DND-41 (cell line): ENCODE data around the gene KCNK15.

Experiments
- ATAC-seq: fragments of 200-7000 bp; cut with Tn5 transposase; 3 replicates; pipeline ENCODE4 v1.9.1; 2021; ENCODE audit warnings: low read depth; ENCODE audit not compliant: insufficient read depth
- DNase-seq: peaks from one replicate; pipeline ENCODE4 v3.0.0-alpha.2; 2020
- H2AFZ ChIP-seq: 2 replicates; pipeline ENCODE4 v1.6.0; 2012; ENCODE audit warnings: low read depth, low read length
- H3K27ac ChIP-seq: 2 replicates; pipeline ENCODE4 v1.5.1; 2012; ENCODE audit warnings: low read length, inconsistent platforms
- H3K27me3 ChIP-seq: fragments of 200-600 bp; sonication (generic); 2 replicates; pipeline ENCODE4 v1.6.0; 2012; ENCODE audit warnings: low read length, mild to moderate bottlenecking, inconsistent platforms; ENCODE audit not compliant: insufficient read depth, poor library complexity
- H3K36me3 ChIP-seq: 2 replicates; pipeline ENCODE4 v1.5.1; 2012; ENCODE audit warnings: low read length, inconsistent platforms; ENCODE audit not compliant: insufficient read depth
- H3K4me1 ChIP-seq: 2 replicates; pipeline ENCODE4 v1.5.1; 2012; ENCODE audit warnings: mild to moderate bottlenecking, low read length; ENCODE audit not compliant: insufficient read depth
- H3K4me2 ChIP-seq: 2 replicates; pipeline ENCODE4 v1.6.0; 2012; ENCODE audit warnings: mild to moderate bottlenecking, moderate library complexity, low read length, inconsistent platforms; ENCODE audit not compliant: insufficient read depth
- H3K4me3 ChIP-seq, 2 experiments: fragments of 200-600 bp in 1 of 2; shearing (Covaris generic) in 1 of 2; 2 replicates each; pipeline ENCODE4 v1.5.1; 2012 to 2016; ENCODE audit warnings: inconsistent platforms in 2 of 2, low read length in 2 of 2, mild to moderate bottlenecking in 2 of 2, low read depth in 1 of 2, moderate library complexity in 1 of 2
- H3K79me2 ChIP-seq: 2 replicates; pipeline ENCODE4 v1.6.0; 2012; ENCODE audit warnings: low read length, inconsistent platforms; ENCODE audit not compliant: insufficient read depth
- H3K9ac ChIP-seq: 2 replicates; pipeline ENCODE4 v1.6.0; 2012; ENCODE audit warnings: low read depth, mild to moderate bottlenecking, inconsistent platforms, low read length, moderate library complexity
- H3K9me3 ChIP-seq: 2 replicates; pipeline ENCODE4 v1.5.1; 2012; ENCODE audit warnings: low read length, moderate library complexity, mild to moderate bottlenecking, inconsistent platforms; ENCODE audit not compliant: insufficient read depth, severe bottlenecking
- H4K20me1 ChIP-seq: 2 replicates; pipeline ENCODE4 v1.6.0; 2012; ENCODE audit warnings: low read length; ENCODE audit not compliant: insufficient read depth
- EZH2 ChIP-seq: IDR thresholded peaks from 3 replicates; pipeline ENCODE4 v1.6.1; 2012; ENCODE audit warnings: borderline replicate concordance, low read depth, mild to moderate bottlenecking, moderate library complexity, low read length, inconsistent platforms; ENCODE audit not compliant: severe bottlenecking
- TF ChIP-seq, protein P1 (sequence below): IDR thresholded peaks from 2 replicates; pipeline ENCODE4 v1.5.1; 2012; ENCODE audit warnings: borderline replicate concordance, low read length, moderate library complexity, mild to moderate bottlenecking; ENCODE audit not compliant: poor library complexity, severe bottlenecking; ENCODE audit errors: extremely low read depth

Gene KCNK15

DNA sequence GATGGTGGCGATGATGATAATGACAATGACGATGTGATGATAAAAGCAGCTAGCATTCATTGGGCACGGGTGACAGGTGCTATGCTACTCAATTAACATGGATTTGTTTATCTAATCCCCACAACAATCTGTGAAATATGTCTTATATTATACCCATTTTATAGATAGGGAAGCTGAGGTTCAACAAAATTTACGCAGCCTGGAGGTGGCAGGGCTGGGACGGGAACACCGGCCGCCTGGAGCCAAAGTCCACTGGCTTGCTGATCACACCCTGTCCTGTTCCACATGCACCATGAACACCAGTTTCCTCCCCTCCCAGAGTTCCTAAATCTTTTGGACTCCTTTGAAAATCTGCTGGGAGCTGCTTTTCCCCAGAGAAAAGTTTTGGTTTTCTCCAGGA lies 41.6 kb downstream of the KCNK15 start:
- DNase-seq (no peak), ATAC-seq (no peak)
- H3K4me1 ChIP-seq: no peaks in the 10 kb centered on the region
- H3K27ac ChIP-seq: no peak overlapping the region
- H3K4me2 ChIP-seq: no peak overlapping the region
- peaks cover 18% of the 10 kb centered on the region; the same call in 1 of the 2 replicates for H4K20me1 ChIP-seq
- no peaks in the 10 kb centered on the region for H3K36me3 ChIP-seq
- TF ChIP-seq, protein P1, sequence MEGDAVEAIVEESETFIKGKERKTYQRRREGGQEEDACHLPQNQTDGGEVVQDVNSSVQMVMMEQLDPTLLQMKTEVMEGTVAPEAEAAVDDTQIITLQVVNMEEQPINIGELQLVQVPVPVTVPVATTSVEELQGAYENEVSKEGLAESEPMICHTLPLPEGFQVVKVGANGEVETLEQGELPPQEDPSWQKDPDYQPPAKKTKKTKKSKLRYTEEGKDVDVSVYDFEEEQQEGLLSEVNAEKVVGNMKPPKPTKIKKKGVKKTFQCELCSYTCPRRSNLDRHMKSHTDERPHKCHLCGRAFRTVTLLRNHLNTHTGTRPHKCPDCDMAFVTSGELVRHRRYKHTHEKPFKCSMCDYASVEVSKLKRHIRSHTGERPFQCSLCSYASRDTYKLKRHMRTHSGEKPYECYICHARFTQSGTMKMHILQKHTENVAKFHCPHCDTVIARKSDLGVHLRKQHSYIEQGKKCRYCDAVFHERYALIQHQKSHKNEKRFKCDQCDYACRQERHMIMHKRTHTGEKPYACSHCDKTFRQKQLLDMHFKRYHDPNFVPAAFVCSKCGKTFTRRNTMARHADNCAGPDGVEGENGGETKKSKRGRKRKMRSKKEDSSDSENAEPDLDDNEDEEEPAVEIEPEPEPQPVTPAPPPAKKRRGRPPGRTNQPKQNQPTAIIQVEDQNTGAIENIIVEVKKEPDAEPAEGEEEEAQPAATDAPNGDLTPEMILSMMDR: no peak
- no peak for TF ChIP-seq EZH2
- peaks cover 5% of the 10 kb centered on the region for H3K27me3 ChIP-seq
- no peak overlapping the region for H3K4me3 ChIP-seq
- no peak overlapping the region for H2AFZ ChIP-seq
- H3K9ac ChIP-seq: no peak overlapping the region
- no peaks in the 10 kb centered on the region for H3K9me3 ChIP-seq
- H3K79me2 ChIP-seq: no peaks in the 10 kb centered on the region

DNA sequence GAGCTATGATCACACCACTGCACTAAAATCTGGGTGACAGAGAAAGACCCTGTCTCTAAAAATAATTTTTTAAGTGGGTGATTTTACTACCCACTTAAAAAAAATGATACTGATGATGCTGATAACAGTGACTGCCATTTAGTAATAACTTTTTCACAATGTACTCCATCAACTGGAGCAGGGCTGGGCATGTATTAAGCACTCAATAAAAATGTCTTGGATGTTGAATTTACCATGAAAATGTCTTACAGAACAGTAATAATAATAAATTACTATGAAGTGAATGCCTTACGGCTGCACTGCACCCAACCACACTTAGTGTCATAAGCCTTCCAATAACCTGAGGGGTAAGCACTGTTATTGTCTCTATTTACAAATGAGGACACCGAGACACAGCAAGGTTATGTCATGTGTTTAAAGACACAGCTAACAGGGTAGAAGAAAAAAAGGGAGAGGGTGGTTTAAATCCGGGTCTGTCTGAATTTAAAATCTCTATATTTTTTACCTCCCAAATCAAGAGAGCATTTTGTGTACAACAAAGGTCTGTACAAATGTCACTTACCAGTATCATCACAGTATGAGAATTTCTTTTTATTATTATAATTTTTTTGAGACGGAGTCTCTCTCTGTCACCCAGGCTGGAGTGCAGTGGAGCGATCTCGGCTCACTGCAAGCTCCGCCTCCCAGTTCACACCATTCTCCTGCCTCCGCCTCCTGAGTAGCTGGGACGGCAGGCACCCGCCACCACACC lies 43.2 kb downstream of the KCNK15 start:
- Histone ChIP-seq H3K9me3 (no peaks in the 10 kb centered on the region), H3K9ac (no peak overlapping the region), H3K4me2 (no peak overlapping the region), H2AFZ (no peak overlapping the region), H3K4me3 (no peak overlapping the region), H3K27ac (no peak overlapping the region), H3K27me3 (peaks cover 5% of the 10 kb centered on the region), H3K79me2 (no peaks in the 10 kb centered on the region), H3K36me3 (no peaks in the 10 kb centered on the region), H3K4me1 (no peaks in the 10 kb centered on the region), H4K20me1 (peaks cover 18% of the 10 kb centered on the region; the same call in 1 of the 2 replicates)
- no peak for ATAC-seq
- TF ChIP-seq EZH2: no peak
- TF ChIP-seq, protein P1: no peak
- DNase-seq: no peak

DNA sequence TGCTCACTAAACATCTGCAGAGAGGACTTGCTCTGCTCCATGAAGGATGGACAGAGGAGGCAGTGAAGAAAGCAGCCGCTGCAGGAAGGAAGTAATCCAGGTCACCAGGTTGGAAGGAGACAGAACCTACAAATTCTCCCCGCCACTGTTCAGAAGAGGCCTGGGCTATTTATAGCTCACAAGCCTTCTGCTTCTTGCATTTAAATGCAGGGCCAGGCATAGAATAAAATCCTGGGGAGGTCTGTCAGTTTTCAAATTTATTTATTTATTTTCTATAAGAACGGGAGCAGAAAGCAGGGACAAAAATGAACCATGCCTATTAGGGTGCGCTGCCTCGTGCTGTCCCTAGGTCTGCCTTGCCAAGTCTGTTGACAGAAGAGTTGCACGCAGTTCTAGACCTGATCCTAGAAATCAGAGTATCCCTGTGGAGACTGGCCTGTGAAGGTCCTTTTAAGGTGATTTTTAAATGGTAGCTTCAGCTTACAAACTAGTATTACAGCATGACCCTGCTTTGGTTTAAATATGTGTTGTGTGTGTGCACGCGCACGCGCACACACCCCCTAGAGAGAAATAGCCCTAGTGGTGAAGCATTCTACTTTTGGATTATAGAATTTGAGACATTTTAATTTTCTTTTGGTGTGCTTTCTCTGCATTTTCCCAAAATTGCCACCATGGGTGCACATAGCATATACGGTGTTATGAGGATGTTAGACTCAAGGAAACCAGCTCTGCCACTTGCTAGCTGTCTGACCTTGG lies 45.2 kb downstream of the KCNK15 start:
- DNase-seq: no peak
- TF ChIP-seq EZH2: no peak
- TF ChIP-seq, protein P1: no peak

More for the DNA sequence above, 45.2 kb downstream of the KCNK15 start:
- Histone ChIP-seq H3K9me3 (no peaks in the 10 kb centered on the region), H3K9ac (no peak overlapping the region), H3K4me3 (no peak overlapping the region), H3K36me3 (no peaks in the 10 kb centered on the region), H4K20me1 (peaks cover 10% of the 10 kb centered on the region; the same call in 1 of the 2 replicates), H3K27ac (no peak overlapping the region), H3K4me1 (no peaks in the 10 kb centered on the region), H3K4me2 (no peak overlapping the region), H2AFZ (no peak overlapping the region), H3K27me3 (peaks cover 5% of the 10 kb centered on the region), H3K79me2 (no peaks in the 10 kb centered on the region)
- no peak for ATAC-seq
